Urothelium cell line (cell line): ENCODE results near the gene UCK1.

Experiments used
- DNase-seq: peaks from one replicate; pipeline ENCODE4 v3.0.0; 2011; ENCODE audit warnings: low spot score, mixed read lengths
- FAIRE-seq: peaks from 2 replicates; lab custom pipeline; 2011; peaks lifted over from hg19 to GRCh38; lab: Jason Lieb, UNC

UCK1 gene

DNA sequence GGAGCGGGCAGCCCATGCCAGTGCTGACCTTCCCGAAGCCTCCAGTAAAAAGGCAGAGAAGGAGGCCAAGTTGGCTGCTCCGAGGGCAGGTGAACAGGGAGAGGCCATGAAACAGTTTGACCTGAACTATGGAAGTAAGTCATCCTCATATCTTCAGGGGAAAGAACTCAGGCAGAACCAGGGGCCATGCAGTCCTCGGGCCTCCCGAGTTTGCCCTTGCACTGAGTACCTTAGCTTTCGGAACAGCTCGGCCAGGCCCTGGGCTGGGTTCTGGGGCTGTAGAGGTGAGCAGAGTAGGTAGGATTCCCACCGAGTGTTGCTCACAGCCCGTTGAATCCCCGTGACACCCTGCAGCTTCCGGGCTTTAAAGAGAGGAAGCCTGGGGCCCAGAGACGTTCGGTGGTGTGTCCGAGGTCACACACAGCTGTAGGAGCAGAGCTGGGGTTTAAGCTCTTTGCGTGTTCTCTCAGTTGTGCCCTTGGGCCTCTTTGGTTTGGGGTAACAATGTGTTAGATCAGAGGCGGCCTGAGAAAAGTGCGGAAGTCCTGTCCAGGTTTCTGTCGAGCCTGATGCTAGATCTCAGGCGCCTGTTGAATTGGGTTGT is 53.1 kb downstream of the UCK1 start:
- FAIRE-seq, result no peak
- no peak for DNase-seq

DNA sequence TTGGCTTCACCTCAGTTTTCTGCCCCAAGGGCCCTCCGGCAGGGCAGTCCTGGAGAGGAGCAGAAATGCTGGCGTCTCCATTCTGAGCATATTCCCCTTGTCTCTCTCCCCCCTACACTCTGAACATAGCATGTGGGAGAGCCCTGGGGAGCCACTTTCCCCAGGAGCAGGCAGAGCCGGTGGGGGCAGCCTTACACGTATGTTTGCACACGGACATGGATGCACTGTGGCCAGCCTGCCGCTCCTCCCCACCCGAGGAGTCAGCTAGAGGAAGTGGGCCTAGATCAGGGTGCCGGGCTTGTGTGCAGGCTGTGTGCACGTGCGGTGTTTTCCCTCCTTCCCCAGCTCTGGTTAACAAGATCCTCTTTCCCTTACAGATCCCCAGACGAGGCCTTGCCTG is 53.7 kb downstream of the UCK1 start:
- FAIRE-seq (no peak), DNase-seq (no peak)

DNA sequence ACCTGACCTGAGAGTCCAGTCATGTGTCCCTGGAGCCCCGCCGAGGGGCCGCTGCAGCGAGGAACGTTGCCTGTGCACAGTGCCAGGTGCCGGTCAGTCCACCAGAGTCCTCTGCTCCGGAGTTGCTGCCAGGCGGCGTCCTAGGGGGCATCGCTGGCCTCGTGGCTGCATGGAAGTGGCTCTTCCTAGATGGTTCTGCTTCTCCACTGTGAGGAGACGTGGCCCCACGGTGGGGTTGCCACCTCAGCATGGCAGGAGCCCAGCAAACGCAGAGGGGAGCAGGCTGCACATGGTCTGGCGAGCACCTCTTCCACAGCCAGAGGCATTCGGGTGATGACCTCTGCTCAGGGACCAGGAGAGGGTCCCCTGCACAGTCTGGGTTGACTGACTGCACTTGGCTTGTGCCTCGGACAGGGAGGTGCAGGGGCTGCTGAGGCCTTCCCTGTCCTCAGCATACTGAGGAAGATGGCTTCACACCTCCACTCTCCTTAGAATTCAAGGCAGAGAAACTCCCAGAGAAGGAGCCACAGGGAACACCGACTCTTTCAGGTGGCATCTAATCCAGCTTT is 54.2 kb downstream of the UCK1 start:
- FAIRE-seq, result no peak

DNA sequence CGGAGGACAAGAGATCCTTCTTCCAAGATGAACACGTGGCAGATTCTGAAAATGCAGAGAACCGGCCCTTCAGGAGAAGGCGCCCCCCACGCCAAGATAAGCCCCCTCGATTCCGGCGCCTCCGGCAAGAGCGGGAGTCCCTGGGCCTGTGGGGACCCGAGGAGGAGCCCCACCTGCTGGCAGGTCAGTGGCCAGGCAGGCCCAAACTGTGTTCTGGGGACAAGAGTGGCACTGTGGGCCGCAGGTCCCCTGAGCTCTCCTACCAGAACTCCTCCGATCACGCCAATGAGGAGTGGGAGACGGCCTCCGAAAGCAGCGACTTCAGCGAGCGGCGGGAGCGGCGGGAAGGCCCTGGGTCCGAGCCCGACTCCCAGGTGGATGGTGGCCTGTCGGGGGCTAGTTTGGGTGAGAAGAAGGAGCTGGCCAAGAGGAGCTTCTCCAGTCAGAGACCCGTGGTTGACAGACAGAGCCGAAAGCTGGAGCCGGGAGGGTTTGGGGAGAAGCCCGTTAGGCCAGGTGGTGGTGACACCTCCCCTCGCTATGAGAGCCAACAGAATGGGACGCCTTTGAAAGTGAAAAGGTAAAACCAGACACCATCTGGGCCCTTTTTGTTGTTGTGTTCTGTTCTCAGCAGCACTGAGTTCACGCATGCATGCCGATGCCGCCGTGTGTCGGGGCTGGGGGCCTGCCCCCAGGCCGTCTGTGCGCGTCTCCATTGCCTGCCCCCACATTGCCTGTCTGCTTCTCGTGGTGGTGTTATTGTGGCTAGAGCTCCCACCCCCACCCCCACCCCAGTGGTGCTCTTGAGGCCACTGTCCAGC is 54.9 kb downstream of the UCK1 start:
- DNase-seq, result no peak
- FAIRE-seq, result no peak

More for the DNA sequence above, 54.2 kb downstream of the UCK1 start:
- no peak for DNase-seq

DNA sequence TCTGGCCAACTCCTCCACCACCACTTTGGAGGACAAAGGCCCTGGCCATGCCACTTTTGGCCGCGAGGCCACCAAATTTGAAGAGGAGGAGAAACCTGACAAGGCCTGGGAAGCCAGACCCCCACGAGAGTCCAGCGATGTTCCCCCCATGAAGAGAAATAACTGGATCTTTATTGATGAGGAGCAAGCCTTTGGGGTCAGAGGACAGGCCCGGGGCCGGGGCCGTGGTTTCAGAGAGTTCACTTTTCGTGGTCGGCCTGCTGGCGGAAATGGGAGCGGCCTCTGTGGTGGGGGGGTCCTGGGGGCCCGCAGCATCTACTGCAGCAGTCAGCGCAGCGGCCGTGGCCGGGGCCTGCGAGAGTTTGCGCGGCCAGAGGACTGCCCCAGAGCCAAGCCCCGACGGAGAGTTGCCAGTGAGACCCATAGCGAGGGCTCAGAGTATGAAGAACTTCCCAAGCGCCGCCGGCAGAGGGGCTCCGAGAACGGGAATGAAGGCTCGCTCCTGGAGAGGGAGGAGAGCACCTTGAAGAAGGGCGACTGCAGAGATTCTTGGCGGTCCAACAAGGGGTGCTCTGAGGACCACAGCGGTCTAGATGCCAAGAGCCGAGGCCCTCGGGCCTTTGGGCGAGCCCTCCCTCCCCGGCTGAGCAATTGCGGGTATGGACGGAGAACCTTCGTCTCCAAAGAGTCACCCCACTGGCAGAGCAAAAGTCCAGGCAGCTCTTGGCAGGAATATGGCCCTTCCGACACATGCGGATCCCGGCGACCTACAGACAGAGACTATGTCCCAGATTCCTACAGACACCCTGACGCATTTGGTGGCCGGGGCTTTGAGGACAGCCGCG is 55.7 kb downstream of the UCK1 start:
- DNase-seq, result no peak

DNA sequence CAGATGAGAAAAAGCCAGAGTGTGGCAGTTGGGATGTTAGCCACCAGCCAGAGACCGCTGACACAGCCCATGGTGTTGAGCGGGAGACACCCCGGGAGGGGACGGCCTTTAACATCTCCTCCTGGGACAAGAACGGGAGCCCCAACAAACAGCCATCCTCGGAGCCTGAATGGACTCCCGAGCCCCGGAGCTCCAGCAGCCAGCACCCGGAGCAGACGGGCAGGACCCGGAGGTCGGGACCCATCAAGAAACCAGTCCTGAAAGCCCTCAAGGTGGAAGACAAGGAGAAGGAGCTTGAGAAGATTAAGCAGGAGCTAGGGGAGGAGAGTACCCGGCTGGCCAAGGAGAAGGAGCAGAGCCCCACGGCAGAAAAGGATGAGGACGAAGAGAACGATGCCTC is 56.4 kb downstream of the UCK1 start:
- no peak for DNase-seq
- FAIRE-seq, result no peak

More for the DNA sequence above, 55.7 kb downstream of the UCK1 start:
- FAIRE-seq, result no peak

DNA sequence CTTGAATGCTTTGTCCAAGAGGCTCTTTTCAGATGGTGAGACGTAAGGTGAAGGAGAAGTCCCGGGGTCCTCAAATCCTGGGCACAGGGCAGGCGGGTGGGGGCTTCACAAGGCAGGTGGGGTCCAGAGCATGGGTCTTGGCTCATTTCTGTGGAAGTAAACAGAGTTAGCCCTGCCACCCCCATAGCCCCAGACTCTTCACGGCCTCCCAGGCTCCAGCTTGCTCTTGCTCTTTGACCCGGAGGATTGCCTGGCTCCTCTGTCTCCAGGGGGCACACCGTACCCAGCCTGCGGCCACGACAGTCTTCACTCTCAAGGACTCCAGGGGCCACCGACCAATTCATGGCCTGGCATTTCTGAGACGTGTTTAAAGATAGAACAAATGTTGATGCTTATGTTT is 57.2 kb downstream of the UCK1 start:
- DNase-seq (no peak), FAIRE-seq (no peak)
